Measurements from ENCODE around the gene PRSS2.
"Not testable (repeated sequence)": the region's sequence is repeated elsewhere in the genome, so short reads cannot be mapped to it uniquely, and the experiment has no call there.

The PRSS2 gene

GRCh38 chr7:142770661-142771352, at the start of gene PRSS2:
Gene PRSS2, plus strand, starts transcription at chr7:142770970. Its CDS starts 13 bp downstream, at chr7:142770983.
- no peak for DNase-seq (ENCODE audit: low read depth in 1 of 2, low spot score in 1 of 2)

GRCh38 chr7:142720986-142721385, 49.8 kb upstream of the PRSS2 start:
- no peak for DNase-seq (ENCODE audit: low read depth in 1 of 2, low spot score in 1 of 2)

GRCh38 chr7:142722248-142722794, 48.4 kb upstream of the PRSS2 start:
- DNase-seq (ENCODE audit: low read depth in 1 of 2, low spot score in 1 of 2) = no peak

- no peak for DNase-seq (ENCODE audit: low read depth in 1 of 2, low spot score in 1 of 2)
These were observed 37.5 kb upstream of the PRSS2 start for GRCh38 chr7:142733271-142733670.

- DNase-seq (ENCODE audit: low read depth in 1 of 2, low spot score in 1 of 2) = no peak
These were observed 30.8 kb upstream of the PRSS2 start for GRCh38 chr7:142739923-142740492.

GRCh38 chr7:142740786-142741185, 30.0 kb upstream of the PRSS2 start:
- DNase-seq (ENCODE audit: low read depth in 1 of 2, low spot score in 1 of 2) = no peak

- not testable (repeated sequence) for DNase-seq (ENCODE audit: low read depth in 1 of 2, low spot score in 1 of 2)
These were observed 28.8 kb upstream of the PRSS2 start for GRCh38 chr7:142741932-142742331.

- no peak for DNase-seq (ENCODE audit: low read depth in 1 of 2, low spot score in 1 of 2)
These were observed 25.6 kb upstream of the PRSS2 start for GRCh38 chr7:142745091-142745635.

GRCh38 chr7:142745745-142746144, 25.0 kb upstream of the PRSS2 start:
- DNase-seq (ENCODE audit: low read depth in 1 of 2, low spot score in 1 of 2) = no peak

GRCh38 chr7:142746264-142746663, 24.5 kb upstream of the PRSS2 start:
- DNase-seq (ENCODE audit: low read depth in 1 of 2, low spot score in 1 of 2) = no peak

GRCh38 chr7:142748410-142748809, 22.4 kb upstream of the PRSS2 start:
- DNase-seq (ENCODE audit: low read depth in 1 of 2, low spot score in 1 of 2) = not testable (repeated sequence)

- DNase-seq (ENCODE audit: low read depth in 1 of 2, low spot score in 1 of 2) = no peak
These were observed 21.4 kb upstream of the PRSS2 start, which contains the start of gene PRSS1 for GRCh38 chr7:142749218-142749993. Gene PRSS1, plus strand, starts transcription at chr7:142749472. Its CDS starts 13 bp downstream, at chr7:142749485.

GRCh38 chr7:142750321-142750938, 20.3 kb upstream of the PRSS2 start:
- no peak for DNase-seq (ENCODE audit: low read depth in 1 of 2, low spot score in 1 of 2)

GRCh38 chr7:142751526-142752175, 19.1 kb upstream of the PRSS2 start:
- not testable (repeated sequence) for DNase-seq (ENCODE audit: low read depth in 1 of 2, low spot score in 1 of 2)

GRCh38 chr7:142752376-142753225, 18.2 kb upstream of the PRSS2 start:
- DNase-seq (ENCODE audit: low read depth in 1 of 2, low spot score in 1 of 2) = no peak

GRCh38 chr7:142753366-142753765, 17.4 kb upstream of the PRSS2 start:
- DNase-seq (ENCODE audit: low read depth in 1 of 2, low spot score in 1 of 2) = no peak

- not testable (repeated sequence) for DNase-seq (ENCODE audit: low read depth in 1 of 2, low spot score in 1 of 2)
These were observed 16.8 kb upstream of the PRSS2 start for GRCh38 chr7:142753925-142754491.

- no peak for DNase-seq (ENCODE audit: low read depth in 1 of 2, low spot score in 1 of 2)
These were observed 15.8 kb upstream of the PRSS2 start for GRCh38 chr7:142754681-142755575.

All from stimulated activated CD4-positive, alpha-beta T cell treated with anti-CD3 and anti-CD28 coated beads, Interleukin-15, amount 100 ng/mL, for 1 hour (primary cell).